HEK293 (cell line): ENCODE measurements around the gene ADGB.

Experiments used
- CTCF ChIA-PET: fragments of 350-600 bp; formaldehyde crosslinking; extraction: SDS; loops from one replicate; lab custom pipeline; 2021; ENCODE audit warnings: antibody characterized with exemption; lab: Yijun Ruan, JAX
- POLR2A ChIA-PET: fragments of 300-600 bp; formaldehyde crosslinking; extraction: SDS; loops from one replicate; lab custom pipeline; 2020; ENCODE audit warnings: antibody characterized with exemption, inconsistent platforms; lab: Yijun Ruan, JAX
- H3K27ac ChIP-seq: fragments of 200-500 bp; sonication (Bioruptor generic); 2 replicates; pipeline ENCODE4 v1.5.1; 2014; ENCODE audit warnings: low read depth, low read length, control low read depth, inconsistent platforms; ENCODE audit errors: extremely low read depth
- H3K36me3 ChIP-seq, 2 experiments: fragments of 200-500 bp in 1 of 2; sonication (Bioruptor generic) in 1 of 2; 1 replicate in 1 of 2; 2 replicates in 1 of 2; pipeline ENCODE4 v1.5.1; 2014 to 2017; ENCODE audit warnings: inconsistent platforms in 2 of 2, low read length in 2 of 2; ENCODE audit not compliant: control insufficient read depth in 2 of 2, insufficient read depth in 1 of 2
- H3K4me1 ChIP-seq: fragments of 200-500 bp; sonication (Bioruptor generic); 2 replicates; pipeline ENCODE4 v1.5.1; 2014; ENCODE audit warnings: mild to moderate bottlenecking, low read length, inconsistent platforms; ENCODE audit not compliant: control insufficient read depth, insufficient read depth
- H3K4me3 ChIP-seq: 2 replicates; pipeline ENCODE4 v1.5.1; 2011; ENCODE audit warnings: low read depth, mild to moderate bottlenecking, control low read depth, low read length, moderate library complexity
- H3K9me3 ChIP-seq: fragments of 200-500 bp; sonication (Bioruptor generic); 2 replicates; pipeline ENCODE4 v1.5.1; 2014; ENCODE audit warnings: low read depth, low read length, inconsistent platforms; ENCODE audit not compliant: control insufficient read depth, insufficient read depth
- HOXC10 ChIP-seq: sonication (generic); formaldehyde crosslinking; IDR thresholded peaks from 2 replicates; pipeline ENCODE4 v1.8.1; 2023; ENCODE audit warnings: mild to moderate bottlenecking, missing genetic modification reagents
- KLF16 ChIP-seq: fragments of 450-650 bp; formaldehyde crosslinking; IDR thresholded peaks from 2 replicates; pipeline ENCODE4 v1.5.1; 2017; ENCODE audit warnings: missing biosample characterization, missing genetic modification characterization
- MYNN ChIP-seq: fragments of 450-650 bp; formaldehyde crosslinking; IDR thresholded peaks from 2 replicates; pipeline ENCODE4 v1.5.1; 2016; ENCODE audit warnings: missing biosample characterization, missing genetic modification characterization, borderline replicate concordance
- RBAK ChIP-seq: fragments of 450-650 bp; formaldehyde crosslinking; IDR thresholded peaks from 2 replicates; pipeline ENCODE4 v1.5.1; 2016; ENCODE audit warnings: missing biosample characterization, missing genetic modification characterization
- ZBTB17 ChIP-seq: fragments of 450-650 bp; formaldehyde crosslinking; IDR thresholded peaks from 2 replicates; pipeline ENCODE4 v1.5.1; 2016; ENCODE audit warnings: missing biosample characterization, missing genetic modification characterization
- ZBTB49 ChIP-seq: fragments of 450-650 bp; formaldehyde crosslinking; IDR thresholded peaks from 2 replicates; pipeline ENCODE4 v1.5.1; 2016; ENCODE audit warnings: missing biosample characterization, missing genetic modification characterization, low read depth
- ZBTB6 ChIP-seq: fragments of 450-650 bp; formaldehyde crosslinking; IDR thresholded peaks from 2 replicates; pipeline ENCODE4 v1.5.1; 2017; ENCODE audit warnings: missing biosample characterization, missing genetic modification characterization
- ZFP37 ChIP-seq: fragments of 450-650 bp; formaldehyde crosslinking; IDR thresholded peaks from 2 replicates; pipeline ENCODE4 v1.5.1; 2016; ENCODE audit warnings: missing biosample characterization, missing genetic modification characterization
- ZNF138 ChIP-seq: fragments of 450-650 bp; formaldehyde crosslinking; IDR thresholded peaks from 2 replicates; pipeline ENCODE4 v1.5.1; 2016; ENCODE audit warnings: missing biosample characterization, missing genetic modification characterization, borderline replicate concordance
- ZNF2 ChIP-seq: fragments of 450-650 bp; formaldehyde crosslinking; IDR thresholded peaks from 2 replicates; pipeline ENCODE4 v1.5.1; 2016; ENCODE audit warnings: missing biosample characterization, missing genetic modification characterization
- ZNF292 ChIP-seq: fragments of 450-650 bp; formaldehyde crosslinking; IDR thresholded peaks from 2 replicates; pipeline ENCODE4 v1.5.1; 2016; ENCODE audit warnings: low read depth, missing biosample characterization, missing genetic modification characterization, borderline replicate concordance
- ZNF335 ChIP-seq: fragments of 450-650 bp; formaldehyde crosslinking; conservative IDR thresholded peaks from 2 replicates; pipeline ENCODE4 v1.5.1; 2016; ENCODE audit warnings: missing biosample characterization, missing genetic modification characterization
- ZNF366 ChIP-seq: fragments of 450-650 bp; formaldehyde crosslinking; conservative IDR thresholded peaks from 2 replicates; pipeline ENCODE4 v1.5.1; 2016; ENCODE audit warnings: missing biosample characterization, missing genetic modification characterization
- ZNF558 ChIP-seq: fragments of 450-650 bp; formaldehyde crosslinking; IDR thresholded peaks from 2 replicates; pipeline ENCODE4 v1.5.1; 2016; ENCODE audit warnings: missing biosample characterization, missing genetic modification characterization
- ZNF654 ChIP-seq: fragments of 450-650 bp; formaldehyde crosslinking; IDR thresholded peaks from 2 replicates; pipeline ENCODE4 v1.5.1; 2016; ENCODE audit warnings: low read depth, missing biosample characterization, missing genetic modification characterization
- ZNF660 ChIP-seq: fragments of 450-650 bp; IDR thresholded peaks from 2 replicates; pipeline ENCODE4 v1.5.1; 2018; ENCODE audit warnings: missing biosample characterization, mild to moderate bottlenecking, missing genetic modification characterization
- ZNF670 ChIP-seq: fragments of 450-650 bp; formaldehyde crosslinking; IDR thresholded peaks from 2 replicates; pipeline ENCODE4 v1.5.1; 2016; ENCODE audit warnings: missing biosample characterization, missing genetic modification characterization, low read depth
- ZNF747 ChIP-seq: fragments of 450-650 bp; formaldehyde crosslinking; IDR thresholded peaks from 2 replicates; pipeline ENCODE4 v1.5.1; 2016; ENCODE audit warnings: missing biosample characterization, missing genetic modification characterization

The ADGB gene

GRCh38 chr6:146775220-146775619 is 176.4 kb downstream of the ADGB start:
- ChIA-PET CTCF (interaction anchor here (0.7 to 2.2 kb wide), 5 partner anchors 10 to 81 kb away, joined by 3 to 16 read pairs (median 7); no protein-coding TSS in a partner anchor), POLR2A (no interaction called here)
- Histone ChIP-seq H3K27ac (no peak overlapping the region), H3K36me3 (no peaks in the 10 kb centered on the region)
- TF ChIP-seq ZNF654 (tag by site-specific recombination), result 0 out of 2 replicates have a peak, but pooled peaks have one; percentile 5
- TF ChIP-seq ZNF558 (tag by site-specific recombination), result no peak
- no peak for TF ChIP-seq MYNN (tag by site-specific recombination)
- TF ChIP-seq, all 188 proteins: peak for 1
- H3K9me3 ChIP-seq, result no peaks in the 10 kb centered on the region
- H3K4me1 ChIP-seq, result no peaks in the 10 kb centered on the region
- H3K4me3 ChIP-seq, result no peak overlapping the region

- H3K27ac ChIP-seq, result no peak overlapping the region
- no peak overlapping the region for H3K4me3 ChIP-seq
- TF ChIP-seq ZNF138 (tag by site-specific recombination) (no peak), HOXC10 (no peak), ZBTB6 (no peak), ZNF2 (tag by site-specific recombination) (no peak)
- TF ChIP-seq, all 188 proteins: peak for 0
- ChIA-PET CTCF (interaction anchor here (0.7 to 1.4 kb wide), 4 partner anchors 10 to 1044 kb away, joined by 3 to 7 read pairs (median 4); no protein-coding TSS in a partner anchor), POLR2A (no interaction called here)
- H3K9me3 ChIP-seq, result no peaks in the 10 kb centered on the region
- H3K36me3 ChIP-seq, result no peaks in the 10 kb centered on the region
- H3K4me1 ChIP-seq, result no peaks in the 10 kb centered on the region
Observed at GRCh38 chr6:146781836-146782235, 183.1 kb downstream of the ADGB start.

- Histone ChIP-seq H3K36me3 (no peaks in the 10 kb centered on the region), H3K27ac (no peak overlapping the region), H3K9me3 (no peaks in the 10 kb centered on the region), H3K4me1 (no peaks in the 10 kb centered on the region), H3K4me3 (no peak overlapping the region)
- CTCF ChIA-PET, result interaction anchor here (0.7 to 1.8 kb wide), 11 partner anchors 9 to 841 kb away, joined by 3 to 16 read pairs (median 3); no protein-coding TSS in a partner anchor
- TF ChIP-seq ZNF660 (0 out of 2 replicates have a peak, but pooled peaks have one; percentile 23), ZNF654 (tag by site-specific recombination) (peak; percentile 59), KLF16 (tag by site-specific recombination) (no peak)
- POLR2A ChIA-PET, result no interaction called here
Observed at GRCh38 chr6:146785001-146785585, 186.3 kb downstream of the ADGB start.

GRCh38 chr6:146787876-146788508 is 189.2 kb downstream of the ADGB start:
- H3K4me1 ChIP-seq, result no peaks in the 10 kb centered on the region
- no peak overlapping the region for H3K4me3 ChIP-seq
- H3K36me3 ChIP-seq, result no peaks in the 10 kb centered on the region
- TF ChIP-seq RBAK, result no peak
- no peak for TF ChIP-seq ZNF292 (tag by site-specific recombination)
- no peak for TF ChIP-seq ZFP37 (tag by site-specific recombination)
- no peak for TF ChIP-seq ZNF747 (tag by site-specific recombination)
- TF ChIP-seq ZNF335 (tag by site-specific recombination), result no peak
- TF ChIP-seq ZBTB17 (tag by site-specific recombination), result no peak
- TF ChIP-seq ZNF670, result no peak
- no peak for TF ChIP-seq ZNF366 (tag by site-specific recombination)
- no peak for TF ChIP-seq ZBTB49 (tag by site-specific recombination)
- no peak overlapping the region for H3K27ac ChIP-seq
- CTCF ChIA-PET, result no interaction called here
- POLR2A ChIA-PET, result no interaction called here
- no peaks in the 10 kb centered on the region for H3K9me3 ChIP-seq
